A549 (cell line): ENCODE results near the gene PDZD11. TPM values are rescaled to one million over a fixed set of nuclear protein-coding genes. Genes with fewer than 3 reads are reported as not detected.

Experiments used
- ATAC-seq, 2 experiments: fragments of 200-7000 bp in 1 of 2; fragments of >200 bp in 1 of 2; cut with Nextera tagmentation in 1 of 2; cut with Tn5 transposase in 1 of 2; 3 replicates each; pipeline versions ENCODE4 v1.8.0 to v1.9.1; 2018 to 2020; ENCODE audit warnings: mild to moderate bottlenecking in 1 of 2, moderate library complexity in 1 of 2
- CTCF ChIA-PET: fragments of 300-600 bp; sonication (Branson Sonifier 250); formaldehyde crosslinking; extraction: SDS; loops from one replicate; lab custom pipeline; 2021; ENCODE audit warnings: antibody characterized with exemption, inconsistent platforms; lab: Yijun Ruan, JAX
- POLR2A ChIA-PET: fragments of 350-600 bp; formaldehyde crosslinking; extraction: SDS; loops from one replicate; lab custom pipeline; 2021; ENCODE audit warnings: antibody characterized with exemption, inconsistent platforms; lab: Yijun Ruan, JAX
- DNase-seq, 2 experiments: peaks; one replicate each; pipeline versions ENCODE4 v3.0.0 to v3.0.0-alpha.2; 2011 to 2016; ENCODE audit warnings: low read depth in 1 of 2, low spot score in 1 of 2
- FAIRE-seq: peaks from 2 replicates; lab custom pipeline; 2011; peaks lifted over from hg19 to GRCh38; lab: Jason Lieb, UNC
- H3K27ac ChIP-seq, 2 experiments: fragments of >200 bp; sonication (Bioruptor Twin); formaldehyde crosslinking; 3 replicates each; pipeline ENCODE4 v1.5.1; 2016 to 2017
- H3K4me1 ChIP-seq: fragments of >200 bp; sonication (Bioruptor Twin); formaldehyde crosslinking; 3 replicates; pipeline ENCODE4 v1.6.1; 2016
- H3K4me2 ChIP-seq: fragments of >200 bp; sonication (Bioruptor Twin); formaldehyde crosslinking; 3 replicates; pipeline ENCODE4 v1.6.1; 2016
- H3K4me3 ChIP-seq: fragments of >200 bp; sonication (Bioruptor Twin); formaldehyde crosslinking; 3 replicates; pipeline ENCODE4 v1.5.1; 2016
- H3K9me3 ChIP-seq: fragments of >200 bp; sonication (Bioruptor Twin); formaldehyde crosslinking; 3 replicates; pipeline ENCODE4 v1.6.1; 2016
- BCL3 ChIP-seq: fragments of >200 bp; sonication (Bioruptor Twin); formaldehyde crosslinking; IDR thresholded peaks from 3 replicates; pipeline ENCODE4 v1.6.1; 2016
- BHLHE40 ChIP-seq: IDR thresholded peaks from 2 replicates; pipeline ENCODE4 v1.6.1; 2012; ENCODE audit warnings: low read depth, low read length, inconsistent platforms
- CBX8 ChIP-seq: fragments of 200-600 bp; sonication (generic); IDR thresholded peaks from 2 replicates; pipeline ENCODE4 v1.6.1; 2016
- FOSB ChIP-seq: fragments of 250-450 bp; sonication (Bioruptor Pico); IDR thresholded peaks from 2 replicates; pipeline ENCODE4 v1.5.0; 2020; ENCODE audit warnings: mild to moderate bottlenecking, moderate library complexity
- FOSL2 ChIP-seq, 2 experiments: fragments of 450-650 bp in 1 of 2; fragments of >200 bp in 1 of 2; sonication (Bioruptor Twin) in 1 of 2; formaldehyde crosslinking; IDR thresholded peaks; 2 replicates each; pipeline versions ENCODE4 v1.5.0 to v1.6.1; 2016 to 2020; ENCODE audit warnings: mild to moderate bottlenecking in 1 of 2, moderate library complexity in 1 of 2
- GATA3 ChIP-seq: IDR thresholded peaks from 2 replicates; pipeline ENCODE4 v1.6.1; 2012; ENCODE audit warnings: borderline replicate concordance
- HDAC2 ChIP-seq: fragments of 200-600 bp; sonication (generic); IDR thresholded peaks from 2 replicates; pipeline ENCODE4 v1.6.1; 2016
- HMGXB4 ChIP-seq: fragments of 250-450 bp; sonication (Bioruptor Pico); IDR thresholded peaks from 2 replicates; pipeline ENCODE4 v1.5.0; 2021; ENCODE audit warnings: mild to moderate bottlenecking, moderate library complexity, borderline replicate concordance
- JUNB ChIP-seq: fragments of >200 bp; sonication (Bioruptor Twin); formaldehyde crosslinking; IDR thresholded peaks from 2 replicates; pipeline ENCODE4 v1.6.1; 2016
- KDM5A ChIP-seq: fragments of 200-600 bp; sonication (generic); IDR thresholded peaks from 2 replicates; pipeline ENCODE4 v1.6.1; 2016; ENCODE audit warnings: antibody characterized with exemption, mild to moderate bottlenecking
- MAFK ChIP-seq: fragments of 450-650 bp; IDR thresholded peaks from 2 replicates; pipeline ENCODE4 v1.6.1; 2014; ENCODE audit not compliant: partially characterized antibody
- NFE2L2 ChIP-seq: fragments of 150-350 bp; conservative IDR thresholded peaks from 2 replicates; pipeline ENCODE4 v1.6.1; 2014; ENCODE audit warnings: low read length
- NR3C1 ChIP-seq: fragments of >200 bp; sonication (Bioruptor Twin); formaldehyde crosslinking; IDR thresholded peaks from 3 replicates; pipeline ENCODE4 v1.6.1; 2017
- RAD21 ChIP-seq, 2 experiments: fragments of >200 bp in 1 of 2; sonication (Bioruptor Twin) in 1 of 2; formaldehyde crosslinking in 1 of 2; IDR thresholded peaks in 1 of 2; conservative IDR thresholded peaks in 1 of 2; 2 replicates in 1 of 2; 3 replicates in 1 of 2; pipeline ENCODE4 v1.6.1; 2012 to 2018; ENCODE audit warnings: inconsistent platforms in 1 of 2
- REST ChIP-seq: fragments of 200-600 bp; sonication (generic); IDR thresholded peaks from 2 replicates; pipeline ENCODE4 v1.6.1; 2016; ENCODE audit warnings: antibody characterized with exemption, mild to moderate bottlenecking, moderate library complexity
- SMC3 ChIP-seq: fragments of >200 bp; sonication (Bioruptor Twin); formaldehyde crosslinking; IDR thresholded peaks from 3 replicates; pipeline ENCODE4 v1.6.1; 2018; ENCODE audit warnings: inconsistent platforms
- TP53 ChIP-seq: fragments of 250-450 bp; sonication (Bioruptor Pico); IDR thresholded peaks from 2 replicates; pipeline ENCODE4 v1.5.0; 2021; ENCODE audit warnings: mild to moderate bottlenecking, moderate library complexity
- ZC3H11A ChIP-seq: fragments of 450-650 bp; IDR thresholded peaks from 2 replicates; pipeline ENCODE4 v1.6.1; 2014; ENCODE audit warnings: antibody characterized with exemption, mild to moderate bottlenecking
- ZNF302 ChIP-seq: fragments of 250-450 bp; sonication (Bioruptor Pico); IDR thresholded peaks from 2 replicates; pipeline ENCODE4 v1.9.0; 2021; ENCODE audit warnings: inconsistent platforms, mild to moderate bottlenecking, moderate library complexity
- WGBS: methylation state at CpG from one replicate; pipeline ENCODE4 v1.1.6; 2017; ENCODE audit errors: missing lambda C conversion rate; 5-methylcytosine and 5-hydroxymethylcytosine counted together
- polyA plus RNA-seq, 4 experiments: library from polyadenylated mRNA; depleted of rRNA in 3 of 4; stranded (reverse); fragments of >200 nt; fragmentation: RNase III in 1 of 4; extraction: RNeasy Plus Mini Kit Qiagen cat#74134 plus additional on column Dnase treatment in 1 of 4; gene quantifications; 2 replicates in 3 of 4; 3 replicates in 1 of 4; pipeline ENCODE4 v1.2.3, GENCODE V29; 2011 to 2017
- TF ChIP-seq, protein P1 (sequence below): fragments of >200 bp; sonication (Bioruptor Twin); formaldehyde crosslinking; IDR thresholded peaks from 3 replicates; pipeline ENCODE4 v1.5.1; 2016
- TF ChIP-seq, protein P2 (sequence below): fragments of >200 bp; sonication (Bioruptor Twin); formaldehyde crosslinking; IDR thresholded peaks from 2 replicates; pipeline ENCODE4 v1.6.1; 2016

Gene PDZD11
- polyA plus RNA-seq, 2 of the 4 experiments (the other 2 are of a cell fraction): 78.5 to 133 TPM

- no peak for DNase-seq
- no peak overlapping the region for H3K27ac ChIP-seq
- peaks cover 5% of the 10 kb centered on the region; the same call in 1 of the 3 replicates for H3K4me1 ChIP-seq
- H3K4me2 ChIP-seq: no peak overlapping the region
- POLR2A ChIA-PET: no interaction called here
- FAIRE-seq: no peak
- H3K9me3 ChIP-seq: no peaks in the 10 kb centered on the region
- CTCF ChIA-PET: no interaction called here
- no peak for ATAC-seq
- WGBS: 70% methylated on average over 3 of the region's 3 CpGs
- no peak overlapping the region for H3K4me3 ChIP-seq
- TF ChIP-seq BCL3 (no peak), ZNF302 (CRISPR knock-in tag) (no peak), BHLHE40 (no peak), MAFK (no peak), GATA3 (no peak), RAD21 (conservative IDR thresholded peaks at IDR 0.05 in 1 of 2, IDR thresholded peaks at IDR 0.05 in 1 of 2) (no peak), FOSB (CRISPR knock-in tag) (no peak), REST (no peak), KDM5A (no peak), JUNB (no peak), HMGXB4 (CRISPR knock-in tag) (no peak), ZC3H11A (no peak), NFE2L2 (no peak)
- TF ChIP-seq, protein P1, sequence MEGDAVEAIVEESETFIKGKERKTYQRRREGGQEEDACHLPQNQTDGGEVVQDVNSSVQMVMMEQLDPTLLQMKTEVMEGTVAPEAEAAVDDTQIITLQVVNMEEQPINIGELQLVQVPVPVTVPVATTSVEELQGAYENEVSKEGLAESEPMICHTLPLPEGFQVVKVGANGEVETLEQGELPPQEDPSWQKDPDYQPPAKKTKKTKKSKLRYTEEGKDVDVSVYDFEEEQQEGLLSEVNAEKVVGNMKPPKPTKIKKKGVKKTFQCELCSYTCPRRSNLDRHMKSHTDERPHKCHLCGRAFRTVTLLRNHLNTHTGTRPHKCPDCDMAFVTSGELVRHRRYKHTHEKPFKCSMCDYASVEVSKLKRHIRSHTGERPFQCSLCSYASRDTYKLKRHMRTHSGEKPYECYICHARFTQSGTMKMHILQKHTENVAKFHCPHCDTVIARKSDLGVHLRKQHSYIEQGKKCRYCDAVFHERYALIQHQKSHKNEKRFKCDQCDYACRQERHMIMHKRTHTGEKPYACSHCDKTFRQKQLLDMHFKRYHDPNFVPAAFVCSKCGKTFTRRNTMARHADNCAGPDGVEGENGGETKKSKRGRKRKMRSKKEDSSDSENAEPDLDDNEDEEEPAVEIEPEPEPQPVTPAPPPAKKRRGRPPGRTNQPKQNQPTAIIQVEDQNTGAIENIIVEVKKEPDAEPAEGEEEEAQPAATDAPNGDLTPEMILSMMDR: no peak
- TF ChIP-seq, protein P2, sequence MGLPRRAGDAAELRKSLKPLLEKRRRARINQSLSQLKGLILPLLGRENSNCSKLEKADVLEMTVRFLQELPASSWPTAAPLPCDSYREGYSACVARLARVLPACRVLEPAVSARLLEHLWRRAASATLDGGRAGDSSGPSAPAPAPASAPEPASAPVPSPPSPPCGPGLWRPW: no peak
Observed at GRCh38 chrX:70254909-70255308, 34.8 kb downstream of the PDZD11 start.

- ATAC-seq (no peak), FAIRE-seq (no peak), DNase-seq (no peak)
- 94% methylated on average over 1 of the region's 1 CpG for WGBS
- POLR2A ChIA-PET: interaction anchor here (1.3 kb wide), 1 partner anchor 121 kb away, joined by 4 read pairs; the partner anchor contains the start of gene IGBP1
- no peak overlapping the region for H3K4me2 ChIP-seq
- H3K4me1 ChIP-seq: peaks cover 5% of the 10 kb centered on the region; the same call in 1 of the 3 replicates
- CTCF ChIA-PET: interaction anchor here (0.7 kb wide), 1 partner anchor 157 kb away, joined by 3 read pairs; no protein-coding TSS in a partner anchor
- TF ChIP-seq FOSL2 (IDR thresholded peaks at IDR 0.05) (no peak), FOSL2 (CRISPR knock-in tag; IDR thresholded peaks at IDR 0.05) (no peak), FOSB (CRISPR knock-in tag) (no peak), CBX8 (no peak), TP53 (no peak), HDAC2 (no peak), SMC3 (no peak), NR3C1 (no peak)
- TF ChIP-seq, all 56 proteins: peak for 0
- H3K27ac ChIP-seq: no peak overlapping the region
- no peaks in the 10 kb centered on the region for H3K9me3 ChIP-seq
- H3K4me3 ChIP-seq: no peak overlapping the region
Observed at GRCh38 chrX:70254063-70254400, 35.7 kb downstream of the PDZD11 start.
